Neural cell (in vitro differentiated cells): ENCODE measurements around the gene SLC34A1.

ENCODE experiments used
- CTCF ChIP-seq: fragments of 450-650 bp; IDR thresholded peaks from 2 replicates; pipeline ENCODE4 v1.5.1; 2014; ENCODE audit warnings: antibody characterized with exemption, mild to moderate bottlenecking, moderate library complexity; ENCODE audit not compliant: poor library complexity, severe bottlenecking
- POLR2AphosphoS5 ChIP-seq: IDR thresholded peaks from 2 replicates; pipeline ENCODE4 v1.6.1; 2012

DNA sequence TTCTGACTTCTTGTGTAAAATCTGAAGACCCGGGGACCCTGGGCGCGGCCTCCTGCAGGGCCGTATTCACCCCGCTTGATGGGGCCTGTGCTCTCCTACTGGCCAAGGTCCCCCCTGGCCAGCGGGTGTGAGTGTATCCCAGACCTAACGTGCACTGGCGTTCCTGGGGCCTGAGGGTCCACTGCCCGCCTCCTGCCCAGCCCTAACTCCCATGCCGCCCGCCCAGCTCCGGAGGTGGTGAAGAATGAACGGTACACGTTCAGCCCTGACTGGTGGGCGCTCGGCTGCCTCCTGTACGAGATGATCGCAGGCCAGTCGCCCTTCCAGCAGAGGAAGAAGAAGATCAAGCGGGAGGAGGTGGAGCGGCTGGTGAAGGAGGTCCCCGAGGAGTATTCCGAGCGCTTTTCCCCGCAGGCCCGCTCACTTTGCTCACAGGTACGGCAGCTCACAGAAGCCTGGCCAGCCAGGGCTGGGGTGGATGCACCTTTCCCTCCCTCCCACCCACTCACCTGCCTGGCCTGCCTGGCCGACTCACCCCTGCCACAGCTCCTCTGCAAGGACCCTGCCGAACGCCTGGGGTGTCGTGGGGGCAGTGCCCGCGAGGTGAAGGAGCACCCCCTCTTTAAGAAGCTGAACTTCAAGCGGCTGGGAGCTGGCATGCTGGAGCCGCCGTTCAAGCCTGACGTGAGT lies 51.8 kb downstream of the SLC34A1 start:
- TF ChIP-seq CTCF: no peak
- TF ChIP-seq POLR2AphosphoS5: no peak
